Measurements from ENCODE around the gene GRK6. TPM values are rescaled to one million over a fixed set of nuclear protein-coding genes. Genes with fewer than 3 reads are reported as not detected.

Gene GRK6
- total and polyA plus RNA-seq, 9 of the 15 experiments (the other 6 are each of a cell fraction or from before 2014, with no cell fraction given): 0.63 to 122 (median 44.5) TPM

DNA sequence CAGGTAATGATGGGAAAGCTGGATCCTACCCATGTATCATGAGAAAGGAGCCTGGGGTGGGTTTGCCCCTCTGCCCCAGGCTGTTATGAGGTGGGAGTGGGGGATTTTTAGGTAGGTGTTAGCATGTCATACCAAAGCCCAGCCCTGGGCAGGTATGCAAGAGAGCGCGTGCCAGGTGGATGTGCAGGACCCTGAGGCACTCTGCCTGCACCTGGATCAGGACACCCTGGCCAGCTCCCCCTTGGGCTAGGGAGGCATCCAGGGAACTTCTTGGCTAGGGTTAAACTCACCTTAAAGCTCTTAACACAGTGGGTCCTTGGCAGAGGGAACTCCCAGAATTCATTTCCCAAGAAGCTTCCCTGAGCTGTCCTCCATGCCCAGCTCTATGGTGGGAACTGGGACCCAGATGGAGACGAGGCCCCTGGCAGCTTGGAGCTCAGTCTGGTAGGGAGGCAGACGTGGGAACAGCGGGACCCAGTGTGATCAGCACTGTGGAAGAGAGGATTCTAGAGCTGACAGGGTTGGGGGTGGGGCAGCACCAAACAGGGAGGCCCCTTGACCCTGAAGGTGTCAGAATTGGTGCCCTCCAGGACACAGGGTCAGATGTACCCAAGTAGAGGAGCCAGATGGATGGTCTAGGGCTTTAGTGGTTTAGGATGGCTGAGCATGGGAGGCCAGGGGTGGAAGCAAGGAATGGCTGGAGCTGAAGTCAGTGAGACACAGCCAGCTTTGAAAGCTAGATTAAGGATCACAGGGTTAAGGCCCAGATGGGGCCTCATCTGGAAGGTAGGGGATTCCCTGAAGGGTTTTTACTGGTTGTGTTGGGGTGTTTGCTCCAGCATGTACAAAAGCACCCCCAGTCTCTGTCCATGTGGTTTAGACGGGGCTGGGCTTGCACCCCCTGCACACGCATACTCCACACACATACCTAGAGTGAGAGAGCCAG, 17.9 kb downstream of the GRK6 start (continued):
- TF ChIP-seq, protein P1, sequence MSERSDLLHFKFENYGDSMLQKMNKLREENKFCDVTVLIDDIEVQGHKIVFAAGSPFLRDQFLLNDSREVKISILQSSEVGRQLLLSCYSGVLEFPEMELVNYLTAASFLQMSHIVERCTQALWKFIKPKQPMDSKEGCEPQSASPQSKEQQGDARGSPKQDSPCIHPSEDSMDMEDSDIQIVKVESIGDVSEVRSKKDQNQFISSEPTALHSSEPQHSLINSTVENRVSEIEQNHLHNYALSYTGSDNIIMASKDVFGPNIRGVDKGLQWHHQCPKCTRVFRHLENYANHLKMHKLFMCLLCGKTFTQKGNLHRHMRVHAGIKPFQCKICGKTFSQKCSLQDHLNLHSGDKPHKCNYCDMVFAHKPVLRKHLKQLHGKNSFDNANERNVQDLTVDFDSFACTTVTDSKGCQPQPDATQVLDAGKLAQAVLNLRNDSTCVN (CRISPR knock-in tag; IDR thresholded peaks at IDR 0.05): peak; percentile 55; the same call in 1 of the 2 replicates
- no peak for TF ChIP-seq ZNF695 (CRISPR knock-in tag; IDR thresholded peaks at IDR 0.05)
- no peak for TF ChIP-seq ZNF561 (CRISPR knock-in tag; conservative IDR thresholded peaks at IDR 0.05)
- TF ChIP-seq POLR2A (conservative IDR thresholded peaks at IDR 0.05): peak; percentile 76
- no peak for TF ChIP-seq HDAC2 (IDR thresholded peaks at IDR 0.05)
- TF ChIP-seq KDM5B (IDR thresholded peaks at IDR 0.05; ENCODE audit: insufficient replicate concordance, low read depth, low read length): peak; percentile 5
- 0 out of 2 replicates have a peak, but pooled peaks have one; percentile 34 for TF ChIP-seq ZBED1 (IDR thresholded peaks at IDR 0.05)
- no peak for TF ChIP-seq ZNF311 (CRISPR knock-in tag; IDR thresholded peaks at IDR 0.05)
- TF ChIP-seq POLR2AphosphoS5 (IDR thresholded peaks at IDR 0.05; ENCODE audit: control insufficient read depth, insufficient read depth, low read depth, low read length): 0 out of 2 replicates have a peak, but pooled peaks have one; percentile 16
- no peak for TF ChIP-seq CBFB (CRISPR knock-in tag; IDR thresholded peaks at IDR 0.05)
- no peak for TF ChIP-seq HNRNPUL1 (IDR thresholded peaks at IDR 0.05; ENCODE audit: low read length)
- no peak for TF ChIP-seq PCBP1 (IDR thresholded peaks at IDR 0.05; ENCODE audit: low read depth, low read length, poor library complexity, severe bottlenecking)
- TF ChIP-seq ZBTB1 (CRISPR knock-in tag; IDR thresholded peaks at IDR 0.05; ENCODE audit: borderline replicate concordance, low read depth): no peak
- TF ChIP-seq MAFK (IDR thresholded peaks at IDR 0.05; ENCODE audit: low read length): no peak

All from K562 (cell line).